Coronary artery (tissue), 2 donors: ENCODE measurements around the gene TEPSIN.

Experiments
- DNase-seq: peaks from one replicate; pipeline ENCODE4 v3.0.0-alpha.2; 2017; ENCODE audit warnings: low spot score
- H3K27ac ChIP-seq, 2 donors: fragments of 200-600 bp; sonication (generic); one replicate each; pipeline ENCODE4 v1.5.1; 2016 to 2019
- H3K4me3 ChIP-seq: fragments of 200-600 bp; sonication (generic); 2 replicates; pipeline ENCODE4 v1.5.1; 2016; ENCODE audit warnings: mild to moderate bottlenecking, moderate library complexity
- TF ChIP-seq, protein P1 (sequence below): fragments of 200-600 bp; sonication (generic); IDR thresholded peaks from one replicate; pipeline ENCODE4 v1.5.1; 2019; ENCODE audit warnings: antibody characterized with exemption

The TEPSIN gene

DNA sequence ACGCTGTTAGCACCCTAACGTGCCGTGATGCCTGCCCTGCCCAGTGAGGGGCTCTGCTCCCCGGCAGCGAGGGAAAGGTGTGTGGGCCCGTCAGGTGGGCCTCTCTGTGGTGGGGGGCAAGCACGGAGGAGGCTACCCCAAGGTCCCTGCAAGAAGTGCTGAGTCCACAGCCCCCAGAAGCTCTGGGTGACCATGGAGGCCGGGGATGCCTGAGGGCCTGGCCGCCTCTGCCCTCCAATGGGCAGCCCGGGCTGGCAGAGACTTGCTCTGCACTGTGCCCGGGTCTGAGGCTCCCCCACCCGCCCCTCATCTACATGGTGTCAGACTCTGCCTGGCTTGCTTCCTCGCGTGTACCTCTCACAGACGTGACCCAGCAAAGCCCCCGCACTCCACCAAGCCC lies 44.0 kb upstream of the TEPSIN start:
- no peak for DNase-seq
- Histone ChIP-seq H3K4me3 (no peak overlapping the region), H3K27ac (no peak overlapping the region)
- TF ChIP-seq, protein P1, sequence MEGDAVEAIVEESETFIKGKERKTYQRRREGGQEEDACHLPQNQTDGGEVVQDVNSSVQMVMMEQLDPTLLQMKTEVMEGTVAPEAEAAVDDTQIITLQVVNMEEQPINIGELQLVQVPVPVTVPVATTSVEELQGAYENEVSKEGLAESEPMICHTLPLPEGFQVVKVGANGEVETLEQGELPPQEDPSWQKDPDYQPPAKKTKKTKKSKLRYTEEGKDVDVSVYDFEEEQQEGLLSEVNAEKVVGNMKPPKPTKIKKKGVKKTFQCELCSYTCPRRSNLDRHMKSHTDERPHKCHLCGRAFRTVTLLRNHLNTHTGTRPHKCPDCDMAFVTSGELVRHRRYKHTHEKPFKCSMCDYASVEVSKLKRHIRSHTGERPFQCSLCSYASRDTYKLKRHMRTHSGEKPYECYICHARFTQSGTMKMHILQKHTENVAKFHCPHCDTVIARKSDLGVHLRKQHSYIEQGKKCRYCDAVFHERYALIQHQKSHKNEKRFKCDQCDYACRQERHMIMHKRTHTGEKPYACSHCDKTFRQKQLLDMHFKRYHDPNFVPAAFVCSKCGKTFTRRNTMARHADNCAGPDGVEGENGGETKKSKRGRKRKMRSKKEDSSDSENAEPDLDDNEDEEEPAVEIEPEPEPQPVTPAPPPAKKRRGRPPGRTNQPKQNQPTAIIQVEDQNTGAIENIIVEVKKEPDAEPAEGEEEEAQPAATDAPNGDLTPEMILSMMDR = no peak

DNA sequence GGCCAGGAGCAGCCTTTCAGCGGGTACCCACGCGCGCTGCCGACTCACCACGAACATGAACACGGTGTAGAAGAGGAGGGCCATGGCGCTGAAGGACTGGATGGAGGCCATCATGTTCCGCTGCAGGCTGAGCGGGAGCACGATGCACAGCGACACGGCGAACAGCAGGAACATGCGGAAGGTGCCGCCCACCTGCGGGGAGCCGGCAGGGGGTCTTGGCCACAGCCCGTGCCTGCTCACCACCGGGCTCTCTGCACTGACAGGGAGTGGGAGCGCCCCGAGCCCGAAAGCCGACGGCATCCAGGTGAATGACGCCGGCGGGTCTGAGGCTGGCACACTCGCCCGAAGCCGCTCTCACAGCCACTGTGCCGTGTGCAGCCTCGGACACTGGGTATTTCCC lies 43.3 kb upstream of the TEPSIN start:
- TF ChIP-seq, protein P1 = no peak
- H3K27ac ChIP-seq = no peak overlapping the region
- H3K4me3 ChIP-seq = no peak overlapping the region
- no peak for DNase-seq

DNA sequence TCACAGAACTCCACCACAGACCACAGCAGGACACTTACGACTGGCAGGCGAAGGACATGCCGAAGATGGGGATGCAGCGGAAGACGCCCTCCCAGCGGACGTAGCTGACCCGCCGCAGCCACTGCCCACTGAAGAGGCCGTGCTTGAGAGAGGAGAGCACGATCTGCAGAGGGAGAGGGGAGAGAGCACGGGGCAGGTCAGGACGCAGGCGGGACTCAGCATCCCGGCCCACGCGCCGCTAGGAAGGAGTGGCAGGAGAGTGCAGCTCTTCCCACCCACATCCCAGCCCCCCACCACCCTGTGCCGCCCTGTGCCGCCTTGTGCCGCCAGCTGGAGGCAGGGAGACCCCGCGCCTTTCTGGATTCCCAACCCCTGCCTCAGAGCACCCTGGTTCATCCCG lies 41.7 kb upstream of the TEPSIN start:
- H3K4me3 ChIP-seq = no peak overlapping the region
- no peak overlapping the region for H3K27ac ChIP-seq
- TF ChIP-seq, protein P1 = no peak
- DNase-seq = no peak

DNA sequence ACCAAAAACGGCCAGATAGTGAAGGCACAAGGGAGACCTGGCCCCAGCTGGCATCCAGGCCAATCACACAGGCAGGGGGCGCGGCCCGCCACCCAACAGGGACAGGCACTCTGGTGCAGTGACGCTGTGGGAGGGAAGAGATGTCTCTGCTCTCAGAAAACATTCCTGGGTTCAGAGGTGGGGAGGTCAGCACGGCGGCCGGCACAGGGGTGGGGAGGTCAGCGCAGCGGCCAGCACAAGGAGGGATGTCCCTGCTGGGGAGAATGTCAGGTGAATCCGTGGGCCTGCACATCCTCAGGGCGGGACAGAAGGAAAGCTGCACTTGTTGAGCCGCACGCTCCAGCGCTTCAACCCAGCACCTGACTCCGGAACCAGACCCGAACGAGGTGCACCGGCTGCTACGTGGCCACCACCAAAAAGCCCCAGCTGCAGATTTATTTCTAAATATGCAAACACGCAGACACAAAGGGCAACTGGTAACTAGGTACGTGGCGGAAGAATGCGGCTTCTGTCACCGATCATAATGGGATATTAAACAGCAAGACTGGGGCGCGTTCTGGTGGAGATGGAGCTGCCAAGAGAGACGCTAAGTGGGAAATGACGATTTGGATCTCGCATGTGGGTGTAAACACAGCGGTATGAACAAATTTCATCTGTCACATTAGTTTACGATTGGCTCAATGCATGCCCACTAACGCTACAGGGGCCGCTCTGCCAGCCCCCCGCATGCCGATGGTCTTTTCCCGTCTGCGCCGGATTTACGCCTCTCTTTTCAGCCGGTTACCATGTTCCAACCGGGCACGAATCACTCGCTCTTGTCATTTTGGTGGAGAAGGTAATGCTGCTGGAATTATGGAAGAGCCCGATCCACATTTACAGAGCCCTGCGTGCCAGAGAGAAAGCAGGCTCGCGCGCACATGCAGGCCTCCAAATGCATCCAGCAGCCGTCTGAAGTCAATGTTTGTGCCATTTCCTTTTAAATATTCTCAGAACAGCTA lies 40.7 kb upstream of the TEPSIN start:
- TF ChIP-seq, protein P1 = no peak
- Histone ChIP-seq H3K4me3 (no peak overlapping the region), H3K27ac (no peak overlapping the region)
- no peak for DNase-seq

DNA sequence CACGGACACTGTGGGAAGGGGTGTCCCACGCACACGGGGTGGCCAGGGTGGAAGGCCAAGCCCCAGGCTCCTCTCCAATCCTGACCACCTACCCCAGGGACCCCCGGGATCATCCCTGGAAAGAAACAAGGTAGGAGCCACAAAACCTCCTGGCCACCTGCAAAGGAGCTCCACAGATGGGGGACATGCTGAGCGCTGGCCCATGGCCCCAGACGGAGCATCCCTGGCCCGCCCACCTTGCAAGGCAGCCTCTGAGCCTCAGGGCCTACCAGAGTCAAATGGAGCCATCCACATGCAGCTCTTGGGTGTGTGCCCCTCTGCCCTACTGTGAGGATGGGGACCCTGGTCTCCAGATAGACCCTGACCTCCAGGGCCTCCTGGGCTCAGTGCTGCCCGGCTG lies 40.0 kb upstream of the TEPSIN start:
- TF ChIP-seq, protein P1 = no peak
- no peak overlapping the region for H3K4me3 ChIP-seq
- DNase-seq = no peak
- peak overlapping the region in 1 of 2 donors; percentile 4 for H3K27ac ChIP-seq

DNA sequence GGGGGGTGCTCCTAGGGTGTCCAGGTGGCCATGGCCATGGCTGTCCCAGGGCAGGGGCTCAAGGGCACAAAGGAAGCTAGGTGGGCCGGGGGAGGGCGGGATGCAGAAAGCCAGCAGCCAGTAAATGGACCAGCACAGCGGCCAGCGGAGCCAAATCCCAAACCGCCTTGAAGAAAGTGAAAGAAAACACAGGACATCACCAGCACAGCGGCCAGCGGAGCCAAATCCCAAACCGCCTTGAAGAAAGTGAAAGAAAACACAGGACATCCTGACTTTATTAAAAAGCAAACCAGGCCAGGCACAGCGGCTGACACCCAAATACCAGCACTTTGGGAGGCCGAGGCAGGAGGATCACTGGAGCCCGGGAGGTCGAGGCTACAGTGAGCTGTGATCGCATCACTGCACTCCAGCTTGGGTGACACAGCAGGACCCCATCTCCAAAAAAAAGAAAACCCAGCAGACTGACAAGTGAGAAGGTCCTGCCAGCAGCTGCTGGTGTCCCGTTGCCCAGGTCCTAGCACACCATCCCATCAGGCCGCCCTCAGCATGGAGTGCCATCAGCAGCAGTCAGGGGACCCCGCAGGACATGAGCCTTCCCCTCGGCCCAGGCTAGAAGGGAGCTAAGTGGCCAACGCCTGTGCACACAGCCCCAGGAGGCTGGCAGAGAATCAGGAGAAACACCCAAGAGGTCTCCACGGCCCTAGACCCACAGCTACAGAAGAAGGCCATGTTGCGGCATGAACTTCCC lies 39.3 kb upstream of the TEPSIN start:
- Histone ChIP-seq H3K27ac (peak overlapping the region in 1 of 2 donors; percentile 32), H3K4me3 (peak overlapping the region; percentile 20)
- TF ChIP-seq, protein P1 = no peak
- DNase-seq = no peak
